Measurements from ENCODE around the gene ESR2.
"Not testable (repeated sequence)": the region's sequence is repeated elsewhere in the genome, so short reads cannot be mapped to it uniquely, and the experiment has no call there.

ESR2 gene

GRCh38 chr14:64293976-64294671, at the start of gene ESR2:
Gene ESR2 (minus strand): TSS chr14:64294371. CDS start chr14:64282985, 11,386 bp downstream.
- no peak for DNase-seq

- DNase-seq, result no peak
Observed at GRCh38 chr14:64340560-64341196, 46.5 kb upstream of the ESR2 start.

GRCh38 chr14:64338616-64339316, 44.6 kb upstream of the ESR2 start:
- DNase-seq, result peak; percentile 98

- DNase-seq, result peak; percentile 80 to 82
Observed at GRCh38 chr14:64337888-64338615, 43.9 kb upstream of the ESR2 start.

- DNase-seq, result no peak
Observed at GRCh38 chr14:64329149-64329548, 35.0 kb upstream of the ESR2 start.

GRCh38 chr14:64326502-64326901, 32.3 kb upstream of the ESR2 start:
- no peak for DNase-seq

GRCh38 chr14:64324895-64325294, 30.7 kb upstream of the ESR2 start:
- DNase-seq, result no peak

GRCh38 chr14:64324461-64324860, 30.3 kb upstream of the ESR2 start:
- DNase-seq, result no peak

GRCh38 chr14:64320362-64320761, 26.2 kb upstream of the ESR2 start:
- not testable (repeated sequence) for DNase-seq

- DNase-seq, result not testable (repeated sequence)
Observed at GRCh38 chr14:64318695-64319094, 24.5 kb upstream of the ESR2 start.

- DNase-seq, result peak; percentile 57 to 65
Observed at GRCh38 chr14:64303471-64303917, 9.3 kb upstream of the ESR2 start.

- no peak for DNase-seq
Observed at GRCh38 chr14:64298773-64299172, 4.6 kb upstream of the ESR2 start.

- DNase-seq, result no peak
Observed at GRCh38 chr14:64296561-64296960, 2.4 kb upstream of the ESR2 start.

GRCh38 chr14:64294672-64295413, 672 bp upstream of the ESR2 start:
- peak; percentile 7 to 8 for DNase-seq

- DNase-seq, result no peak
Observed at GRCh38 chr14:64292197-64292596, 2.0 kb downstream of the ESR2 start.

GRCh38 chr14:64289571-64289970, 4.6 kb downstream of the ESR2 start:
- DNase-seq, result no peak

GRCh38 chr14:64281805-64282204, 12.4 kb downstream of the ESR2 start:
- no peak for DNase-seq

GRCh38 chr14:64279704-64280668, 14.2 kb downstream of the ESR2 start:
- no peak for DNase-seq

GRCh38 chr14:64278458-64278857, 15.7 kb downstream of the ESR2 start:
- DNase-seq, result no peak

GRCh38 chr14:64272019-64272418, 22.2 kb downstream of the ESR2 start:
- DNase-seq, result no peak

- no peak for DNase-seq
Observed at GRCh38 chr14:64266239-64266638, 27.9 kb downstream of the ESR2 start.
